Mononuclear cell (primary cell): ENCODE measurements around the gene ADGRG1. TPM values are rescaled to one million over a fixed set of nuclear protein-coding genes. Genes with fewer than 3 reads are reported as not detected.

Source experiments
- H3K27me3 ChIP-seq: 2 replicates; pipeline ENCODE4 v1.6.0; 2011; ENCODE audit warnings: low read length, control low read depth; ENCODE audit not compliant: insufficient read depth
- H3K4me1 ChIP-seq: 2 replicates; pipeline ENCODE4 v1.5.1; 2011; ENCODE audit warnings: mild to moderate bottlenecking, low read length, control low read depth; ENCODE audit not compliant: insufficient read depth
- H3K4me3 ChIP-seq: 2 replicates; pipeline ENCODE4 v1.5.1; 2011; ENCODE audit warnings: mild to moderate bottlenecking, low read length, moderate library complexity
- H3K9me3 ChIP-seq: 2 replicates; pipeline ENCODE4 v1.5.1; 2011; ENCODE audit warnings: low read depth, mild to moderate bottlenecking, control low read depth, low read length
- total RNA-seq: library from RNA; depleted of rRNA; stranded (reverse); fragments of >200 nt; gene quantifications from one replicate; pipeline ENCODE4 v1.2.3, GENCODE V29; 2012

ADGRG1 gene
- total RNA-seq, 1 donor, result 12.2 TPM

DNA sequence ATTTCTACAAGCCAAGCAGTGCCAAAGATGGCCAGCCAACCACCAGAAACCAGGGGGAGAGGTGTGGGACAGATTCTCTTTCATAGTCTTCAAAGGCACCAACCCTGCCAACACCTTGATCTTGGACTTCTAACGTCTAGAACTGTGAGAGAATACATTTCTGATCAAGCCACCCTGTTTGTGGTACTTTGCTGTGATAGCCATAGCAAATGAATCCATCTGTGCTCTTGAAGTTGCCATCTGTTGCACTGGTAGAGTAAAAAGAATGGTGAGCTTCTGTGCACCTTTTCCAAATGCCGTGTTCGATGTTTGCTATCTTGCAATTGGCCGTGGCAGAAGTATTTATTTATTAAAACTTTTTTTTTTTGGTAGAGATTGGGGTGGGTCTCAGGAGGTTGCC, 16.7 kb upstream of the ADGRG1 start:
- H3K4me3 ChIP-seq, result no peak overlapping the region
- no peaks in the 10 kb centered on the region for H3K9me3 ChIP-seq
- H3K27me3 ChIP-seq, result no peaks in the 10 kb centered on the region
- H3K4me1 ChIP-seq, result peaks cover 16% of the 10 kb centered on the region

- Histone ChIP-seq H3K4me3 (no peak overlapping the region), H3K9me3 (no peaks in the 10 kb centered on the region), H3K27me3 (no peaks in the 10 kb centered on the region), H3K4me1 (peaks cover 16% of the 10 kb centered on the region)
Measured at GRCh38 chr16:57612494-57612893, 15.9 kb upstream of the ADGRG1 start.

GRCh38 chr16:57613514-57613913, 14.9 kb upstream of the ADGRG1 start:
- Histone ChIP-seq H3K27me3 (no peaks in the 10 kb centered on the region), H3K4me3 (no peak overlapping the region), H3K4me1 (peaks cover 16% of the 10 kb centered on the region), H3K9me3 (no peaks in the 10 kb centered on the region)

GRCh38 chr16:57614536-57614935, 13.9 kb upstream of the ADGRG1 start:
- Histone ChIP-seq H3K4me1 (peaks cover 12% of the 10 kb centered on the region), H3K9me3 (no peaks in the 10 kb centered on the region), H3K27me3 (no peaks in the 10 kb centered on the region), H3K4me3 (no peak overlapping the region)

DNA sequence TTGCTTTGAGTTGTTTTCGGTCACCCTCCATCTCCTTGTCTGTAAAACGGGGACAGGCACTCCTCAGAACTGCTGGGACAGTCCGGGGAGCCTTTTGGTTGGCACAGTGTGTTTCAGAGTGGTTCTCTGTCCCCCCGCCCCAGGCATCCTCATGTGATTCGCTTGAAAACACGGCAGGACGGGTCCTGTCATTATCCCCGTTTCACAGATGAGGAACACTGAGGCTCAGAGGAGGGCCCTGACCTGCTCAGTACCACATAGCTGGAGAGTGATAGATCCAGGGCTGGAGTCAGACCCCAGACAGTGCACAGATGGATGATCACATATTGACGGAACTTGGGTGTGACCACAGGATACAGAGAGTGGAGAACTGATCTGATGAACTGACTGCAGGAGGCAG, 13.5 kb upstream of the ADGRG1 start:
- H3K4me3 ChIP-seq, result no peak overlapping the region
- H3K27me3 ChIP-seq, result no peaks in the 10 kb centered on the region
- H3K9me3 ChIP-seq, result no peaks in the 10 kb centered on the region
- H3K4me1 ChIP-seq, result peaks cover 8% of the 10 kb centered on the region

- H3K27me3 ChIP-seq, result no peaks in the 10 kb centered on the region
- no peak overlapping the region for H3K4me3 ChIP-seq
- no peaks in the 10 kb centered on the region for H3K4me1 ChIP-seq
- no peaks in the 10 kb centered on the region for H3K9me3 ChIP-seq
Measured at GRCh38 chr16:57615813-57616212, 12.6 kb upstream of the ADGRG1 start.

DNA sequence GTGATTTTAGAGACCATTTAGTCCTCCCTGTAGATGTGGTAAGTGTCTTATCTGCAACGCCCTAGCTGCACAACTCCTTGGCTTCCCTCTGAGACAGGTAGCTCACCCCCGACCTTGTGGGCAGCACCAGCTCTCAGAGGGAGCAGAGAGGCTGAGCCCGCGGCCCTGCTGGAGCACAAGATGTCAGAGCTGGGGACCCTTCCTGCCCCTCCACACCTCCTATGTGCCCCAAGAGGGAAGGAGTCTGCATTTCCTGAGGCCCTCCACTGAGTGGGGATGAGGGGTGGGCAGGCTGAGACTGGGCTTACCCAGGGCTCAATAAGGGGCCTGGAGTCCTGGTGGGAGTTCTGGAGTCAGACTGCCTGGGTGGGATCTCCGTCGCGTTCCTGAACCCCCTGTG, 12.2 kb upstream of the ADGRG1 start:
- no peaks in the 10 kb centered on the region for H3K4me1 ChIP-seq

DNA sequence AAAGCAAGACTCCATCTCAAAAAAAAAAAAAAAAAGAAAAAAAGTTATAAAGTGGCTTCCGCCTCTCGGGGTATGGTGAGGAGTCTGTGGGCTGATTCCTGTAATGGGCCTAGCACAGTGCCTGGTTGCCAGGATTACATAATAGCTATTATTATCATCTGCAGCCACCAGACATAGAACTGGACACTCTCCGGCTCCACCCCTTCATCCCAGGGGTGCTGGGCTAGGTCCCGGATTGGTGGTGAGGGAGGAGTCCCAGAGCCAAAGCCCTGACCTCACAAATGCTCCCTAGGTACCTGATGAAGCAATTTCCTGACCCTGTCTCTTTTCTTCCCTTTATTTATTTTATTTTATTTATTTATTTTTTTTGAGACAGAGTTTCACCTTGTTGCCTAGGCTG, 11.6 kb upstream of the ADGRG1 start:
- Histone ChIP-seq H3K4me3 (no peak overlapping the region), H3K4me1 (no peaks in the 10 kb centered on the region), H3K9me3 (no peaks in the 10 kb centered on the region), H3K27me3 (no peaks in the 10 kb centered on the region)

More for the DNA sequence above, 12.2 kb upstream of the ADGRG1 start:
- no peaks in the 10 kb centered on the region for H3K27me3 ChIP-seq
- H3K9me3 ChIP-seq, result no peaks in the 10 kb centered on the region
- no peak overlapping the region for H3K4me3 ChIP-seq

- Histone ChIP-seq H3K4me3 (no peak overlapping the region), H3K9me3 (no peaks in the 10 kb centered on the region), H3K4me1 (no peaks in the 10 kb centered on the region), H3K27me3 (no peaks in the 10 kb centered on the region)
Measured at GRCh38 chr16:57617604-57618111, 10.8 kb upstream of the ADGRG1 start.

GRCh38 chr16:57618296-57619132, 9.9 kb upstream of the ADGRG1 start:
- Histone ChIP-seq H3K4me1 (no peaks in the 10 kb centered on the region), H3K9me3 (no peaks in the 10 kb centered on the region), H3K27me3 (no peaks in the 10 kb centered on the region), H3K4me3 (no peak overlapping the region)

- H3K4me3 ChIP-seq, result no peak overlapping the region
- no peaks in the 10 kb centered on the region for H3K27me3 ChIP-seq
- H3K4me1 ChIP-seq, result no peaks in the 10 kb centered on the region
- no peaks in the 10 kb centered on the region for H3K9me3 ChIP-seq
Measured at GRCh38 chr16:57619133-57619605, 9.3 kb upstream of the ADGRG1 start.

- Histone ChIP-seq H3K4me1 (no peaks in the 10 kb centered on the region), H3K9me3 (no peaks in the 10 kb centered on the region), H3K27me3 (no peaks in the 10 kb centered on the region), H3K4me3 (no peak overlapping the region)
Measured at GRCh38 chr16:57619606-57620334, 8.7 kb upstream of the ADGRG1 start.

- H3K27me3 ChIP-seq, result no peaks in the 10 kb centered on the region
- H3K4me3 ChIP-seq, result no peak overlapping the region
- H3K9me3 ChIP-seq, result no peaks in the 10 kb centered on the region
- H3K4me1 ChIP-seq, result no peaks in the 10 kb centered on the region
Measured at GRCh38 chr16:57620335-57621231, 7.8 kb upstream of the ADGRG1 start.

DNA sequence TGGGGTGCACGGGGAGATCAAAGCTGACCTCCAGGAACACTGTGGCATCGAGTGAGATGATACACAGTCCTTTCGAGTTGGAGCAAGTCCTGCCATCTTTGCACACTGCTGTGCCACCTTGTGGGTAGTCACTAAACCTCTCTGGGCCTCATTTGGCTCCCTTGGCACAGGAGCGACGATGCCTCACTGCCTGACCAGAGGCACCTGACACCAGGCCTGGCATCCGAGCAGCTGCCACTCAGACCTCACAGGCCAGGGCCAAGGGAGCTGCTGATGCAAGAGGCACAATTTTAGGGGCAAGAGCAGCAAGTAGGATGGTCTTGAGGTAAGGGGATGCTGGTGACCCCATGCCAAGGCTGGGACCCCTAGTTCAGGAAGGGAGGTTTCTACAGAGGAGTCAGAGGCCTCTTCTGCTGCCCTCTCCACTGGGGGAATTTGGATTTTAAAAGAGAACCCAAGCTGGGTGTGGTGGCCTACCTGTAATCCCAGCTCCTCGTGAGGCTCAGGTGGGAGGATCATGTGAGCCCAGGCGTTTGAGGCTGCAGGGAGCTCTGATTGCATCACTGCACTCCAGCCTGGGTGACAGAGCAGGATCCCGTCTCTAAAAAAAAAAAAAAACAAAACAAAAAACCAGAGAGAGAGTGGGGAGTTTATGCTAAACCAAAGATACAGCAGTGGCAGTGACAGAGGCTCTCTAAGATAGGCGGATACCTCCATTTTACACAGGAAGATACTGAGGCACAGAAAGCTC, 6.7 kb upstream of the ADGRG1 start:
- Histone ChIP-seq H3K4me3 (no peak overlapping the region), H3K4me1 (no peaks in the 10 kb centered on the region), H3K9me3 (no peaks in the 10 kb centered on the region), H3K27me3 (no peaks in the 10 kb centered on the region)
